ENCODE results near the gene IGFL2.
"Not testable (repeated sequence)": the region's sequence is repeated elsewhere in the genome, so short reads cannot be mapped to it uniquely, and the experiment has no call there.

IGFL2 gene

DNA sequence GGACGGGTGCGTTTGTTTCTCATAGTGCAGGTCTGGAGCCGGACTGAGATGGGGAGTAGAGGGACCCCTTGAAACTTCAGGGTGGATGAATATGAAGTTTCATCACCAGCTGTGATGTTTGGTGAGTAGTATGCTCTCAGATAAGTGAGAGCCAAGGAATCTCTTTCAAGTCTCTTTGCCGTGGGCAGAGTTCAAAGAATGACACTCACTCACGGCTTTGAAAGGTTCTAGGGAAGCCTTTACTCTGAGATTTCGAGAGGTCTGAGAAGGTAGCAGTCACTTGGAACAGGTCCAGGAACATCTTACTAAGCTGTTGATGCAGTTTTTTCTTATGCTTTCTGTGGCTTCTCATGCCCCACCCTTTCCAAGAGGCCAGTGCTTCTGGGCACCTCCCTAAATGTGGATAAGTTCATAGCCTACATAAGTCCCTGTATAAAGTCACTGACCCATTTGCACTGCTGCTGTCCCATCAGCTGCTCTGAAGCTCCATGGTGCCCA is at the start of gene IGFL2:
IGFL2 (plus strand) TSS at position 448 of the 498 bp plus-strand sequence; CDS start at position 489, 41 bp downstream.
- H3K4me3 ChIP-seq (ENCODE audit: low read length) = no peak within 1 kb of the TSS
- H3K4me1 ChIP-seq (ENCODE audit: control insufficient read depth, insufficient read depth, low read length) = no peaks in the 10 kb centered on the region
- no peak within 1 kb of the TSS for H3K9ac ChIP-seq (ENCODE audit: low read length)
- peaks cover 4% of the 10 kb centered on the region for H3K27me3 ChIP-seq (ENCODE audit: control insufficient read depth, insufficient read depth, low read length)
- H3K9me3 ChIP-seq (ENCODE audit: control insufficient read depth, low read length) = no peaks in the 10 kb centered on the region
- no peaks in the 10 kb centered on the region for H3K36me3 ChIP-seq (ENCODE audit: control insufficient read depth, insufficient read depth, low read length)

DNA sequence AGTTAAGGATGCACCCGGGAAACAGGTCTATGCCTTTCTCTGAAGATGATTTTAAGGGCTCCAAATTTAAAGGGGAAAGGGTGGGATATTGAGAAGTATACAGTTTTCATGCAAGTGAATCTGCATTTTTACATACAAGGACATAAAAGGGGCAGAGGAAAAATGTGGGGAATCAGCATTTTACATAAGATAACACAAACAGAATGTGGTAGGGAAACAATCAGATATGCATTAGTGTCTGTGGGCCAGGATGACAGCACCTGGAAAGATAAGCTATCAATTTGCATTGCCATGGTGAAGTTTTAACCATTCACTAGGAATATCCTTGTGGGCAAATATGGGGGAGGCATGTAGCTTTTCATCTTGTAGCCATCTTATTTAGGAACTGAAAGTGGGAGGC is 47.7 kb upstream of the IGFL2 start:
- Histone ChIP-seq H3K4me3 (ENCODE audit: low read length) (no peak overlapping the region), H3K36me3 (ENCODE audit: control insufficient read depth, insufficient read depth, low read length) (no peaks in the 10 kb centered on the region), H3K27me3 (ENCODE audit: control insufficient read depth, insufficient read depth, low read length) (no peaks in the 10 kb centered on the region), H3K9ac (ENCODE audit: low read length) (no peak overlapping the region), H3K9me3 (ENCODE audit: control insufficient read depth, low read length) (no peaks in the 10 kb centered on the region), H3K4me1 (ENCODE audit: control insufficient read depth, insufficient read depth, low read length) (no peaks in the 10 kb centered on the region)

- Histone ChIP-seq H3K9me3 (ENCODE audit: control insufficient read depth, low read length) (no peaks in the 10 kb centered on the region), H3K9ac (ENCODE audit: low read length) (no peak overlapping the region), H3K4me3 (ENCODE audit: low read length) (no peak overlapping the region), H3K36me3 (ENCODE audit: control insufficient read depth, insufficient read depth, low read length) (no peaks in the 10 kb centered on the region), H3K4me1 (ENCODE audit: control insufficient read depth, insufficient read depth, low read length) (no peaks in the 10 kb centered on the region), H3K27me3 (ENCODE audit: control insufficient read depth, insufficient read depth, low read length) (no peaks in the 10 kb centered on the region)
These were observed 46.7 kb upstream of the IGFL2 start for GRCh38 chr19:46101293-46101692.

GRCh38 chr19:46102333-46102732 is 45.7 kb upstream of the IGFL2 start:
- H3K27me3 ChIP-seq (ENCODE audit: control insufficient read depth, insufficient read depth, low read length); H3K9ac ChIP-seq (ENCODE audit: low read length); H3K9me3 ChIP-seq (ENCODE audit: control insufficient read depth, low read length); H3K36me3 ChIP-seq (ENCODE audit: control insufficient read depth, insufficient read depth, low read length); H3K4me1 ChIP-seq (ENCODE audit: control insufficient read depth, insufficient read depth, low read length); H3K4me3 ChIP-seq (ENCODE audit: low read length): not testable (repeated sequence)

DNA sequence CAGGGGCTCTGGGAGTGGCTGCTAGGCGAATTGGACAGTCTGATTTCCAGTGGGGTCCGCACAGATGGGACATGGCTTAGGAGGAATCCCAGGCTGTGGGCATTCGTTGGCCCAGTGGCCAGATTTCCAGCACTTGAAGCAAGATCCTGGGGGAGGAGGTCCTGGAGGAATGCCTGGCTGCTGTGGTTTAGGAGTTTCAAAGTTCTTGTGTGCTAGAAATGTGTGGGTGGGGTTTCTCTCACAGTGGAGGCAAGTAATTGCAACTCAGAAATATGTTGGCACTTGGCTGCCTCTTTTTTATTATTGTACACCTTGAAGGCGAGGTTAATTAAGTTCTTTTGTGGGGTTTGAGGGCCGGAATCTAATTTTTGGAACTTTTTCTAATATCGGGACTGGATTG is 40.7 kb upstream of the IGFL2 start:
- Histone ChIP-seq H3K9me3 (ENCODE audit: control insufficient read depth, low read length) (no peaks in the 10 kb centered on the region), H3K9ac (ENCODE audit: low read length) (no peak overlapping the region), H3K27me3 (ENCODE audit: control insufficient read depth, insufficient read depth, low read length) (no peaks in the 10 kb centered on the region), H3K4me1 (ENCODE audit: control insufficient read depth, insufficient read depth, low read length) (no peaks in the 10 kb centered on the region), H3K36me3 (ENCODE audit: control insufficient read depth, insufficient read depth, low read length) (no peaks in the 10 kb centered on the region), H3K4me3 (ENCODE audit: low read length) (no peak overlapping the region)

GRCh38 chr19:46109876-46110275 is 38.2 kb upstream of the IGFL2 start:
- Histone ChIP-seq H3K4me3 (ENCODE audit: low read length) (no peak overlapping the region), H3K4me1 (ENCODE audit: control insufficient read depth, insufficient read depth, low read length) (no peaks in the 10 kb centered on the region), H3K9me3 (ENCODE audit: control insufficient read depth, low read length) (no peaks in the 10 kb centered on the region), H3K27me3 (ENCODE audit: control insufficient read depth, insufficient read depth, low read length) (no peaks in the 10 kb centered on the region), H3K36me3 (ENCODE audit: control insufficient read depth, insufficient read depth, low read length) (no peaks in the 10 kb centered on the region), H3K9ac (ENCODE audit: low read length) (no peak overlapping the region)

DNA sequence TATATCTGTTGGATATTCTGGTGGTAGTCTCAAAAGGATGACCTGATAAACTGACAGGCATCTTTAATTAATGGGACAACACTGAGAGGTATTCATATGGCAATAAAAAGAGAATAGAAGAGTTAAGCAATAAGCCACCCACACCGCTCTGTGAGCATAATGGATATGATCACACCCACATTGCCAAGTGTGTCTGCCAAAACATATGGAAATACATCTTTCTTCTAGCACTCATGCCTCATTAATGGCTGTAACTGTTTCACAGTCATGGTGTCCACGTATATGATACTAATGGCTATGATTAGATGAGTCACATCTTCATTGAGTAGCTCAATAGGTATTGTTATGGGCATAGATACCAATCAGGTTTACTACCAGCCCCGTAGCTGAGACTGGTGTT is 36.7 kb upstream of the IGFL2 start:
- H3K27me3 ChIP-seq (ENCODE audit: control insufficient read depth, insufficient read depth, low read length) = peaks cover 4% of the 10 kb centered on the region
- H3K9ac ChIP-seq (ENCODE audit: low read length) = no peak overlapping the region
- no peaks in the 10 kb centered on the region for H3K4me1 ChIP-seq (ENCODE audit: control insufficient read depth, insufficient read depth, low read length)
- no peaks in the 10 kb centered on the region for H3K36me3 ChIP-seq (ENCODE audit: control insufficient read depth, insufficient read depth, low read length)
- H3K4me3 ChIP-seq (ENCODE audit: low read length) = no peak overlapping the region
- no peaks in the 10 kb centered on the region for H3K9me3 ChIP-seq (ENCODE audit: control insufficient read depth, low read length)

DNA sequence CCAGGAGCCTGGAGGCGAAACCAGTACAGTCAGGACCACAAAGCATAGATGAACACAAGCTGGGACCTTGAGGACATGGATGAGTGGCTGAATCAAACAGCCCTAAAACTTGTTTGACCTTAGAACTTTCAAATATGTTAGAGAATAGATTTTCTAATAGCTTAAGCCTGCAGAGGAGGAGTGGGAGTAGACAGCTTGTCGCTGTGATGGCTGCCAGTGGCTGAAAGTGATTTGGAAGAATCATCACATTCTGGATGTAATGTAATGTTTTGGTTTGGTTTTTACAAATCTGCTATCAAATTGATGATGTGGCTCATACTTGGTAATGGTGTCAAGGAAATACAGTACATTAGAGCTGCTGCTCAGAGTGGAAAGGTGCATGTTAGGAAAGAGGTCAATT is 35.5 kb upstream of the IGFL2 start:
- Histone ChIP-seq H3K36me3 (ENCODE audit: control insufficient read depth, insufficient read depth, low read length) (no peaks in the 10 kb centered on the region), H3K4me3 (ENCODE audit: low read length) (no peak overlapping the region), H3K9me3 (ENCODE audit: control insufficient read depth, low read length) (no peaks in the 10 kb centered on the region), H3K9ac (ENCODE audit: low read length) (no peak overlapping the region), H3K4me1 (ENCODE audit: control insufficient read depth, insufficient read depth, low read length) (no peaks in the 10 kb centered on the region), H3K27me3 (ENCODE audit: control insufficient read depth, insufficient read depth, low read length) (peaks cover 4% of the 10 kb centered on the region)

- no peaks in the 10 kb centered on the region for H3K9me3 ChIP-seq (ENCODE audit: control insufficient read depth, low read length)
- no peaks in the 10 kb centered on the region for H3K36me3 ChIP-seq (ENCODE audit: control insufficient read depth, insufficient read depth, low read length)
- no peak overlapping the region for H3K9ac ChIP-seq (ENCODE audit: low read length)
- H3K4me3 ChIP-seq (ENCODE audit: low read length) = no peak overlapping the region
- H3K27me3 ChIP-seq (ENCODE audit: control insufficient read depth, insufficient read depth, low read length) = peaks cover 4% of the 10 kb centered on the region
- no peaks in the 10 kb centered on the region for H3K4me1 ChIP-seq (ENCODE audit: control insufficient read depth, insufficient read depth, low read length)
These were observed 34.3 kb upstream of the IGFL2 start for GRCh38 chr19:46113726-46114125.

GRCh38 chr19:46115396-46116106 is 32.5 kb upstream of the IGFL2 start:
- Histone ChIP-seq H3K9me3 (ENCODE audit: control insufficient read depth, low read length) (no peaks in the 10 kb centered on the region), H3K4me3 (ENCODE audit: low read length) (no peak overlapping the region), H3K4me1 (ENCODE audit: control insufficient read depth, insufficient read depth, low read length) (no peaks in the 10 kb centered on the region), H3K9ac (ENCODE audit: low read length) (no peak overlapping the region), H3K27me3 (ENCODE audit: control insufficient read depth, insufficient read depth, low read length) (peaks cover 4% of the 10 kb centered on the region), H3K36me3 (ENCODE audit: control insufficient read depth, insufficient read depth, low read length) (no peaks in the 10 kb centered on the region)

DNA sequence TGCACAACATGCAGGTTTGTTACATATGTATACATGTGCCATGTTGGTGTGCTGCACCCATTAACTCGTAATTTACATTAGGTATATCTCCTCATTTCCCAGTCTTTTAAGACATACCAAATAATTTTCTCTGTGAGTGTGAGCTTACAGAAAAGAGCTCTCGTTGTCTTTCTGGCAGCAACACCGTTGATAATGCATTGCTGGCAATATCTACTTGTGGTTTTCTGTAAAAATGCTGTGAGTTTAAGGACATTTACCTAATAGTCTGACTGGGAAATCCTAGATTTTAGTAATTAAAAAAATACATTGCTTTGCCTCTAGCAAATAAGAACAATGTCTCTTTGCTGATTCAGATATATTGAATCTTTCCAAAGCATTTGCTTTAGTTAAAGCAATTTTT is 31.9 kb upstream of the IGFL2 start:
- Histone ChIP-seq H3K4me1 (ENCODE audit: control insufficient read depth, insufficient read depth, low read length) (no peaks in the 10 kb centered on the region), H3K4me3 (ENCODE audit: low read length) (no peak overlapping the region), H3K9me3 (ENCODE audit: control insufficient read depth, low read length) (no peaks in the 10 kb centered on the region), H3K36me3 (ENCODE audit: control insufficient read depth, insufficient read depth, low read length) (no peaks in the 10 kb centered on the region), H3K9ac (ENCODE audit: low read length) (no peak overlapping the region), H3K27me3 (ENCODE audit: control insufficient read depth, insufficient read depth, low read length) (peaks cover 4% of the 10 kb centered on the region)

GRCh38 chr19:46118136-46118535 is 29.9 kb upstream of the IGFL2 start:
- Histone ChIP-seq H3K36me3 (ENCODE audit: control insufficient read depth, insufficient read depth, low read length) (no peaks in the 10 kb centered on the region), H3K9me3 (ENCODE audit: control insufficient read depth, low read length) (no peaks in the 10 kb centered on the region), H3K9ac (ENCODE audit: low read length) (no peak overlapping the region), H3K4me1 (ENCODE audit: control insufficient read depth, insufficient read depth, low read length) (no peaks in the 10 kb centered on the region), H3K27me3 (ENCODE audit: control insufficient read depth, insufficient read depth, low read length) (peaks cover 4% of the 10 kb centered on the region), H3K4me3 (ENCODE audit: low read length) (no peak overlapping the region)
